ENCODE data around the gene TNRC6C.

DNA sequence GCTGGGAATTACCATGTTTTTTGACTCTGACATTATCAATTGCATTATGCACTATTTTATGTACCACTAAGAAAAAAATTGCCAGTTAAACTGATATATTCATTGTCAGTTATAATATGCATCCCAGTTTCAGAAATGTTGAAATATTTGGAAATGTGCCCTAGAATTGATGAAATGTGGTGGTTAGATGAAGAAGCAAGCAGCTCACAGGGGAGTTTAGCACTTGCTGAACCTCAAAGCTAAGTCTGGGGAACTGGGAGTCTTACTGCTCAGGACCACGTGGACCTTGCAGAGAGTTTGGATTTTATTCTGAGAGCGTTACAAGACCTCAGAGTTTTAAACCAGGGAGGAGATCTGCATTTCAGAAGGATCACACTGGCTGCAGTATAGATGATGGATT is 67.9 kb downstream of the TNRC6C start:
- TF ChIP-seq, protein P1, sequence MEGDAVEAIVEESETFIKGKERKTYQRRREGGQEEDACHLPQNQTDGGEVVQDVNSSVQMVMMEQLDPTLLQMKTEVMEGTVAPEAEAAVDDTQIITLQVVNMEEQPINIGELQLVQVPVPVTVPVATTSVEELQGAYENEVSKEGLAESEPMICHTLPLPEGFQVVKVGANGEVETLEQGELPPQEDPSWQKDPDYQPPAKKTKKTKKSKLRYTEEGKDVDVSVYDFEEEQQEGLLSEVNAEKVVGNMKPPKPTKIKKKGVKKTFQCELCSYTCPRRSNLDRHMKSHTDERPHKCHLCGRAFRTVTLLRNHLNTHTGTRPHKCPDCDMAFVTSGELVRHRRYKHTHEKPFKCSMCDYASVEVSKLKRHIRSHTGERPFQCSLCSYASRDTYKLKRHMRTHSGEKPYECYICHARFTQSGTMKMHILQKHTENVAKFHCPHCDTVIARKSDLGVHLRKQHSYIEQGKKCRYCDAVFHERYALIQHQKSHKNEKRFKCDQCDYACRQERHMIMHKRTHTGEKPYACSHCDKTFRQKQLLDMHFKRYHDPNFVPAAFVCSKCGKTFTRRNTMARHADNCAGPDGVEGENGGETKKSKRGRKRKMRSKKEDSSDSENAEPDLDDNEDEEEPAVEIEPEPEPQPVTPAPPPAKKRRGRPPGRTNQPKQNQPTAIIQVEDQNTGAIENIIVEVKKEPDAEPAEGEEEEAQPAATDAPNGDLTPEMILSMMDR (IDR thresholded peaks at IDR 0.05; ENCODE audit: low read depth, low read length), result no peak
- no peak for TF ChIP-seq MYC (IDR thresholded peaks at IDR 0.05; ENCODE audit: low read depth, low read length)

Measured in NB4 (cell line).